Measurements from ENCODE around the gene MACO1. TPM values are rescaled to one million over a fixed set of nuclear protein-coding genes. Genes with fewer than 3 reads are reported as not detected.

Gene MACO1
- total RNA-seq, 1 donor from 2014 or later = 7.9 TPM

DNA sequence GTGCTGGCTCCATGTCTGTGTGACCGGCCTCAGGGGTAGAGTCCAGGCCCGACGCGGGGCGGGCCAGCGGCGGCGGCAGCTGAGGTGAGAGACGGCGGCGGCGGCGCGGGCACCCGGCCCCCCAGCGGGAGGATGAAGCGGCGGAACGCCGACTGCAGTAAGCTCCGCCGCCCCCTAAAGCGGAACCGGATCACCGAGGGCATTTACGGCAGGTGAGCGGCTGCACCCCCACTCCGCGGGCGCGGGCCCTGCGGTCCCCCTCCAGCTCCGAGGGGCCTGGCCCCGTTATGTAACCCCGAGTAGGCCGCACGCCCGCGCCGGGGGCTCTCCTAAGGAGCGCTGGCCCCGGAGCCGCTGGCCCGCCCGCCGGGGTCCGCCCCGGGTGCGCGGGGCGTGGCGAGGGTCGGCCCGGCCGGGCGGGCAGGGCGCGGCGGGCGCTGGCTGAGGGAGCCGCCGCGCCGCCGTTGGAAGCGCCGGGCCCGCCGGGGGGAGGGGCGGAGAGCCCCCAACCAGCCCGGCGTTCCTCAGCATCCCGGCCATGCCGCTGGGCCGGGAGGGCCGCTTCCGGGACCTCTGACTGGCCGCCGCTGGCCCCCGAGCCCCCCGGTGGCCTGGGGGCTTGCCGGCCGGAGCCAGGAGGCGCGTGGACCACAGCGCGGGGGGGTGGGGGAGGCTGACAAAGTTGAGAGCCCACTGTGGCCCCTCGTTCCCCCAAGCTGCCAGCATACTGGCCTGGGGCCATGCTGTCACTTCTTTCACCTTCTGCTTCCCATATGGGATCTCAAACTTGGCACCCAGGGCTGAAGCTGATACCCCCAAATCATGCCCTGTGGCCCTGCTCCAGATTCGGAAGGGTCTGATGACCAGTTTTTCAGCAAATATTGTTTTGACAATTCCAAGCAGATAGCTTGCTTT lies 527 bp downstream of the MACO1 start:
- no peak for DNase-seq (ENCODE audit: low read depth)
- peak overlapping the region; percentile 87 for H3K4me3 ChIP-seq (ENCODE audit: low read depth, low read length)
- TF ChIP-seq, protein P1, sequence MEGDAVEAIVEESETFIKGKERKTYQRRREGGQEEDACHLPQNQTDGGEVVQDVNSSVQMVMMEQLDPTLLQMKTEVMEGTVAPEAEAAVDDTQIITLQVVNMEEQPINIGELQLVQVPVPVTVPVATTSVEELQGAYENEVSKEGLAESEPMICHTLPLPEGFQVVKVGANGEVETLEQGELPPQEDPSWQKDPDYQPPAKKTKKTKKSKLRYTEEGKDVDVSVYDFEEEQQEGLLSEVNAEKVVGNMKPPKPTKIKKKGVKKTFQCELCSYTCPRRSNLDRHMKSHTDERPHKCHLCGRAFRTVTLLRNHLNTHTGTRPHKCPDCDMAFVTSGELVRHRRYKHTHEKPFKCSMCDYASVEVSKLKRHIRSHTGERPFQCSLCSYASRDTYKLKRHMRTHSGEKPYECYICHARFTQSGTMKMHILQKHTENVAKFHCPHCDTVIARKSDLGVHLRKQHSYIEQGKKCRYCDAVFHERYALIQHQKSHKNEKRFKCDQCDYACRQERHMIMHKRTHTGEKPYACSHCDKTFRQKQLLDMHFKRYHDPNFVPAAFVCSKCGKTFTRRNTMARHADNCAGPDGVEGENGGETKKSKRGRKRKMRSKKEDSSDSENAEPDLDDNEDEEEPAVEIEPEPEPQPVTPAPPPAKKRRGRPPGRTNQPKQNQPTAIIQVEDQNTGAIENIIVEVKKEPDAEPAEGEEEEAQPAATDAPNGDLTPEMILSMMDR (conservative IDR thresholded peaks at IDR 0.05; ENCODE audit: low read depth, low read length) = no peak

GRCh38 chr1:25431955-25432719 lies 1.4 kb downstream of the MACO1 start:
- TF ChIP-seq, protein P1 (conservative IDR thresholded peaks at IDR 0.05; ENCODE audit: low read depth, low read length) = no peak
- DNase-seq (ENCODE audit: low read depth) = no peak
- H3K4me3 ChIP-seq (ENCODE audit: low read depth, low read length) = peak overlapping the region; percentile 87

DNA sequence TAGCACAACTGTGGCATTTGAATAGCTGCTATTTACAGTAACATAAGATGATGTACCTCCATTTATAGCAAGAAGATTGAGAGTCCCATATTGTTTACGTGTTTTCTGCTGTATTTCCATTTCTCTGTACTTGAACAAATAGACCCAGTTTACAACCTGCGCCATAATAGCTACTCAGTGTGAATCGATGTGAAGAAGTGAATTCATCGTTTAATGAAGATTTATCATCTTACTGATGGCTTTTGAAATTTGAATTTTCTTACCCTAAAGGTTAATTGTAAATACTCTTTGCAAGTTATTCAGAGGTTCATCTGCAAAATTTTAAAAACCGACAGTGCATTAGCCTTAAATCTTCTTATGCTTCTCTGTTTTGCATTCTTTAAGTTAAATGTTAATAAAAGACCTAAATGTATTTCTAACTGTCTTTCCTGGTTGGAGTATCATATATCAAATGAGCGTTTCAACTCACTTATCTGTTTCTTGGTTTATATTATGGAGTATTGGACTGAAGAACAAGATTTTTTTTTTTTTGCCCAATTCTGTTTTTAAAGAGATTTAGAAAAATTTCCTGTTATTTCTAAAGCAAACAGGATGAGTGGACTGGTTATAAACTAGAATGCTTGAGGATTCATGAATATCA lies 2.2 kb downstream of the MACO1 start:
- H3K4me3 ChIP-seq (ENCODE audit: low read depth, low read length) = peak overlapping the region; percentile 87
- TF ChIP-seq, protein P1 (conservative IDR thresholded peaks at IDR 0.05; ENCODE audit: low read depth, low read length) = no peak

DNA sequence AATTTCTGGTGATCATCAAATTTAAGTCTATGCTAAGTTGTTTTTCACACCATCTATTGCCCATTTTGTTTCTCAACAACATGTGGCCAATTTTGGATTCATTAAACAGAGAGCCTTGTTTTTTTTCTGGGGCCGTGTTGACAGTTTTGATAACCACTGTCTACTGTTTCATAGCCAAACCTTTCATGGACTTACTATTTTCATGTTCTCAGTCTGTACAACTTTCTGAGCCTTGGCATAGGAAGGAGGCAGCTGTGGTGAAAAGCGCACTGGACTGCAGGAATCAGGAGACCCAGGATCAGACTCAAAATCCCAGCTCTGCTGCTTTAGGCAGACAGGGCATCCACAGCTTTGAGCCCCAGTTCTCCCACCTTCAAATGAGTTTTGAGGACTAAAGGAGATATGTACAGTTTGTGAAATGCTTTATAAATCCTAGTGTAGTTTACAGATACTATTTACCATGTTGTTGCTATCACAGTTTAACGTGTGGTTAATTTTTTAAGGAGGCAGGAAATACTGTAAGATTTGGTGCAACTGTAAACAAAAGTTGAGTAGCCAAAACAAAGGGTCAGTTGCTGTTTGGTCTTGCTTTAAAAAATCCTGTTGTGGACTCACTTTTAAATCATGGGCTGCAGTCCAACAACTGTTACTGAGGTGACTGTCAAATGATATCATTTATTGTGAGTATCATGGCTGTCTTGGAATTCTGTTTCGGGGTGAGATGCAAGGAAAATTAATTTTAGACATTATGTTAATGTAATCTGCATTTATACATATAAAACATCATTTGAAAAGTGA lies 2.9 kb downstream of the MACO1 start:
- TF ChIP-seq, protein P1 (conservative IDR thresholded peaks at IDR 0.05; ENCODE audit: low read depth, low read length) = no peak
- H3K4me3 ChIP-seq (ENCODE audit: low read depth, low read length) = no peak overlapping the region
- no peak for DNase-seq (ENCODE audit: low read depth)

More for the DNA sequence above, 2.2 kb downstream of the MACO1 start:
- DNase-seq (ENCODE audit: low read depth) = no peak

- peak overlapping the region; percentile 26 for H3K4me3 ChIP-seq (ENCODE audit: low read depth, low read length)
- TF ChIP-seq, protein P1 (conservative IDR thresholded peaks at IDR 0.05; ENCODE audit: low read depth, low read length) = no peak
- no peak for DNase-seq (ENCODE audit: low read depth)
These were observed 4.9 kb downstream of the MACO1 start for GRCh38 chr1:25435397-25436108.

- DNase-seq (ENCODE audit: low read depth) = no peak
- TF ChIP-seq, protein P1 (conservative IDR thresholded peaks at IDR 0.05; ENCODE audit: low read depth, low read length) = no peak
- H3K4me3 ChIP-seq (ENCODE audit: low read depth, low read length) = no peak overlapping the region
These were observed 7.0 kb downstream of the MACO1 start for GRCh38 chr1:25437672-25438071.

Measured in epithelial cell of proximal tubule (primary cell).